ENCODE data around the gene KIF12.

KIF12 gene

DNA sequence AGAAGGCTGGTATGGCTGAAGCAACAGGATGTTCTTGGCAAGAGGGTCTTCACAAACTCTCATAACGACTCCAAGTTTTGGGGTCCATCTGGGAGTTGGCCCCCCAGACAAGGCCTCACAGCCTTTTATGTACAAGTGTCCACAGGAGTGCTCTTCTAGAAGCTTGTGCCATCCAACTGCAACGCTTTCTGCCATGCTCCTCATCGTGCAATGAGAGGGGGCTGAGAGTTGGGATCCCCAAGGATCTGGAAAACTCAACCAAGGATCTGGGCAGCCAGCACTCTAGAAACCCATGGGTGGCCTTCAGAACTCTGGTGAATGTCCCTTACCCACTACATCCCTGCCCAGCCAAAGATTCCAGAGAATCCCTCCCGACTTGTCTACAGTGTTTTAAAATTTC is 12.5 kb downstream of the KIF12 start:
- Histone ChIP-seq H3K36me3 (ENCODE audit: control insufficient read depth, insufficient read depth, low read length) (no peaks in the 10 kb centered on the region), H3K4ac (ENCODE audit: low read depth, low read length) (no peak overlapping the region), H3K4me1 (ENCODE audit: control insufficient read depth, low read depth, low read length) (no peaks in the 10 kb centered on the region), H2BK15ac (replicated peaks; ENCODE audit: low read depth) (no peak overlapping the region), H4K8ac (ENCODE audit: low read depth, low read length) (no peak overlapping the region), H2AK5ac (ENCODE audit: low read length) (no peak overlapping the region), H3K4me3 (ENCODE audit: low read length) (no peak overlapping the region), H3K23ac (ENCODE audit: low read length) (no peak overlapping the region), H3K27ac (ENCODE audit: low read depth, low read length) (no peak overlapping the region), H3K9ac (ENCODE audit: low read length) (no peak overlapping the region), H3K4me2 (ENCODE audit: low read length) (no peak overlapping the region), H3K56ac (ENCODE audit: low read length) (no peak overlapping the region), H3K27me3 (ENCODE audit: insufficient read depth, low read length, poor library complexity) (no peaks in the 10 kb centered on the region), H2BK5ac (ENCODE audit: low read length) (no peak overlapping the region), H3K79me2 (ENCODE audit: control insufficient read depth, insufficient read depth, low read length) (no peaks in the 10 kb centered on the region), H2BK120ac (ENCODE audit: low read depth, low read length) (no peak overlapping the region), H3K18ac (ENCODE audit: low read length) (no peak overlapping the region), H4K5ac (ENCODE audit: low read length) (no peak overlapping the region), H3K79me1 (ENCODE audit: low read length) (no peaks in the 10 kb centered on the region)
- no peak for DNase-seq
- no CpG with 5 or more reads among the region's 4 CpGs for WGBS (ENCODE audit: extremely low coverage, insufficient coverage, low lambda C conversion rate)

DNA sequence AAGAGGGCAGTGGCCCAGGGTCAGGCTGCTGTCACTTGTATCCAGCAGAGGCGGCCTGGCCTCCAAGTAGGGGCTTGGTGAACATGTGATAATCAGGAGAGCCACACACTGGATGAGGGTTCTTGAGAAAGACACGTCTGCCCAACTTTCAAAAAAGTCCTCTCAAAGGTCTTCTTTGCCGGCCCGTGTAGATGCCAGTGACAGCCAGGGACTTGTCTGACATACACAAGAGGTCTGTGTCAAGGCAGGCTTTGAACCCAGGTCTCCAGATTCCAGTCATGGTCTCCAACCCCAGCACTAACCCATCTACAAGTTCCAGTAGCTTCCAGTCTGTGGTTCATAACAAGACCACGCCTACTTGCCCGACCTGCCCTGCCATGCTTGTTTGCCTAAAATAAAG is 13.1 kb downstream of the KIF12 start:
- H3K27me3 ChIP-seq (ENCODE audit: insufficient read depth, low read length, poor library complexity): no peaks in the 10 kb centered on the region
- H3K4me1 ChIP-seq (ENCODE audit: control insufficient read depth, low read depth, low read length): no peaks in the 10 kb centered on the region
- H2AK5ac ChIP-seq (ENCODE audit: low read length): no peak overlapping the region
- H3K56ac ChIP-seq (ENCODE audit: low read length): no peak overlapping the region
- H3K23ac ChIP-seq (ENCODE audit: low read length): no peak overlapping the region
- DNase-seq: no peak
- no CpG with 5 or more reads among the region's 6 CpGs for WGBS (ENCODE audit: extremely low coverage, insufficient coverage, low lambda C conversion rate)
- H3K9ac ChIP-seq (ENCODE audit: low read length): no peak overlapping the region
- no peak overlapping the region for H4K8ac ChIP-seq (ENCODE audit: low read depth, low read length)
- no peak overlapping the region for H3K27ac ChIP-seq (ENCODE audit: low read depth, low read length)
- no peak overlapping the region for H3K4me2 ChIP-seq (ENCODE audit: low read length)
- H2BK120ac ChIP-seq (ENCODE audit: low read depth, low read length): no peak overlapping the region
- H3K4me3 ChIP-seq (ENCODE audit: low read length): no peak overlapping the region
- H2BK5ac ChIP-seq (ENCODE audit: low read length): no peak overlapping the region
- H4K5ac ChIP-seq (ENCODE audit: low read length): no peak overlapping the region
- no peak overlapping the region for H2BK15ac ChIP-seq (replicated peaks; ENCODE audit: low read depth)
- no peaks in the 10 kb centered on the region for H3K79me1 ChIP-seq (ENCODE audit: low read length)
- no peak overlapping the region for H3K18ac ChIP-seq (ENCODE audit: low read length)
- no peaks in the 10 kb centered on the region for H3K36me3 ChIP-seq (ENCODE audit: control insufficient read depth, insufficient read depth, low read length)
- no peak overlapping the region for H3K4ac ChIP-seq (ENCODE audit: low read depth, low read length)
- no peaks in the 10 kb centered on the region for H3K79me2 ChIP-seq (ENCODE audit: control insufficient read depth, insufficient read depth, low read length)

DNA sequence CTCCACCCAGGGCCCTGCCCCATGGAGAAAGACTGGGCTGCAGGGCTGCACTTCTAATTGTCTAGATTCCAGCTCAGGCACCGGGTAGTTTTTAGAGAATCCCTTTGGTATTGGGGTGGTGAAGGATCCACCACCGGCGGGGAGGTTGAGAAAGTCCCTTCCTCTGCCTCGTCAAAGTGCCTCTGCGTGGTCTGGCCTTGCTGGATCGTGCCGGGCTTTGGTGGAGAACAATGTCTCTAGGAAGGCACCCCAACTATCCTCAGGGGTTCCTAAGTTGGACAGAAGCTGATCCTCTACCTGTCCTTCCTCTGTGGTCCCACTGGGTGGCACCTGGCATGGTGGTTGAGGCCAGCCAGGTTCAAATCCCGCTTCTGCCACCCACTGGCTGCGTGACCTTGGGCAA is 13.7 kb downstream of the KIF12 start:
- Histone ChIP-seq H2BK120ac (ENCODE audit: low read depth, low read length) (no peak overlapping the region), H3K79me1 (ENCODE audit: low read length) (no peaks in the 10 kb centered on the region), H2BK15ac (replicated peaks; ENCODE audit: low read depth) (no peak overlapping the region), H3K79me2 (ENCODE audit: control insufficient read depth, insufficient read depth, low read length) (no peaks in the 10 kb centered on the region), H3K36me3 (ENCODE audit: control insufficient read depth, insufficient read depth, low read length) (no peaks in the 10 kb centered on the region), H3K27ac (ENCODE audit: low read depth, low read length) (no peak overlapping the region), H3K27me3 (ENCODE audit: insufficient read depth, low read length, poor library complexity) (no peaks in the 10 kb centered on the region), H3K4me2 (ENCODE audit: low read length) (no peak overlapping the region), H2BK5ac (ENCODE audit: low read length) (no peak overlapping the region), H3K56ac (ENCODE audit: low read length) (no peak overlapping the region), H3K18ac (ENCODE audit: low read length) (no peak overlapping the region), H4K5ac (ENCODE audit: low read length) (no peak overlapping the region), H3K4ac (ENCODE audit: low read depth, low read length) (no peak overlapping the region), H4K8ac (ENCODE audit: low read depth, low read length) (no peak overlapping the region), H3K23ac (ENCODE audit: low read length) (no peak overlapping the region), H2AK5ac (ENCODE audit: low read length) (no peak overlapping the region), H3K4me3 (ENCODE audit: low read length) (no peak overlapping the region), H3K9ac (ENCODE audit: low read length) (no peak overlapping the region), H3K4me1 (ENCODE audit: control insufficient read depth, low read depth, low read length) (no peaks in the 10 kb centered on the region)
- WGBS (ENCODE audit: extremely low coverage, insufficient coverage, low lambda C conversion rate): no CpG with 5 or more reads among the region's 9 CpGs
- no peak for DNase-seq

DNA sequence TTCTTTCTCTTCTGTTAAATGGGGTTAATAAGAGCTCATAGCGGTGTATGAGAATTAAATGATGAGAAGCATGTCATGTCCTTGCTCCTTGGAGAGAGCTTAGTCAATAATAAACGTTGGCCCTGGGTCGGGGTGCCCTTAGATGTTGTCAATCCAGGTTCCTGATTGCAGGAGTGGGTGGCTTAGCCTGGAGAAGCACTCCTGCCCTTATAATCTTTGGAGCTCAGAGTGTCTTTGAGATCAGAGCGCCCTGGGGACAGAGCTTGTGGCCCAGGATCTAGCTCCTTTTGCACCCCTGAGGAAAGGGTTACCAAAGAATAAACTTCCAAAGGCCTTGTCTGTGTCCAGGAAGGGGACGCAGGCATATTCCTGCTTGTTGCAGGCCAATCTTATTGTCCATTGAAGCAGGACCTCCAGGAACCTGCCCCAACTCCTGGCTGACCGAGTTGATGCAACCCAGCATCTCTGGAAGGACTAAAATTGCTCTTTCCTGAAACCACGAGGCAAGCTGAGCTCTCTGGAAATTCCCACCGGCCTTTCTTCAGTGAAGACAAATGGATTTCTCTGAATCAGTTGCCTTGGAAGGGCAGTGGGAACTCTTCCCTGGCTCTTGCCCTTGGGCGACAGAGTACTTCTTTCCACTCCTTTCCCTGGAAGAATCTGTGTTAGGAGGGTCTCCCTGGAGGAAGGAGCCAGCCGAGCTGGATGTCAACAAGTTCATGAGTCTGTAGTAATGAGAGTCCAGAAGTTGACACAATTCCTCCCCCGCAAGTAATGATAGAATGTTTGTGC is 14.6 kb downstream of the KIF12 start:
- WGBS (ENCODE audit: extremely low coverage, insufficient coverage, low lambda C conversion rate): no CpG with 5 or more reads among the region's 11 CpGs

DNA sequence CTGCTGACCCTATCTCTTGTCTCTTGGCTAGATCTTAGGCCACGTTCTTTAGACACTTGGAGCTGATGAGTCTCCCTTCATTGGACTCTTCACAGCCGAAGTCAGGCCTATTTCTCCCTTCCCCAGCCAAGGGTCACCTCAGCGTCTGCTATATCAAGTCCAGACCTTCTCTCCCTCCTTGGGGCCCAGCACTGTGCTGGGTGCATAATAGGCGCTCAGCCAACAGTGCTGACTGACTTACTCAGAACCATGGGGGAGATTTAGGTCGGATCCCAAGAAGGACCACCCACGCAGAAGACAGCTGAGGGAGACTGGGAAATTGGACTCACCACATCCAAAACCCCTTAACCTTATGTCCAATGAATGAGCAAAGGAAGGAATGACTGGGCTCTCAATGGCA is 15.4 kb downstream of the KIF12 start:
- Histone ChIP-seq H3K56ac (ENCODE audit: low read length) (no peak overlapping the region), H3K23ac (ENCODE audit: low read length) (no peak overlapping the region), H3K27ac (ENCODE audit: low read depth, low read length) (no peak overlapping the region), H2BK120ac (ENCODE audit: low read depth, low read length) (no peak overlapping the region), H3K4me3 (ENCODE audit: low read length) (no peak overlapping the region), H3K18ac (ENCODE audit: low read length) (no peak overlapping the region), H4K5ac (ENCODE audit: low read length) (no peak overlapping the region), H3K4me1 (ENCODE audit: control insufficient read depth, low read depth, low read length) (no peaks in the 10 kb centered on the region), H2AK5ac (ENCODE audit: low read length) (no peak overlapping the region), H3K4ac (ENCODE audit: low read depth, low read length) (no peak overlapping the region), H3K27me3 (ENCODE audit: insufficient read depth, low read length, poor library complexity) (no peaks in the 10 kb centered on the region), H4K8ac (ENCODE audit: low read depth, low read length) (no peak overlapping the region), H3K36me3 (ENCODE audit: control insufficient read depth, insufficient read depth, low read length) (no peaks in the 10 kb centered on the region), H3K79me1 (ENCODE audit: low read length) (no peaks in the 10 kb centered on the region), H2BK15ac (replicated peaks; ENCODE audit: low read depth) (no peak overlapping the region), H3K79me2 (ENCODE audit: control insufficient read depth, insufficient read depth, low read length) (no peaks in the 10 kb centered on the region), H2BK5ac (ENCODE audit: low read length) (no peak overlapping the region), H3K9ac (ENCODE audit: low read length) (no peak overlapping the region), H3K4me2 (ENCODE audit: low read length) (no peak overlapping the region)
- WGBS (ENCODE audit: extremely low coverage, insufficient coverage, low lambda C conversion rate): no CpG with 5 or more reads among the region's 6 CpGs
- no peak for DNase-seq

More for the DNA sequence above, 14.6 kb downstream of the KIF12 start:
- Histone ChIP-seq H3K18ac (ENCODE audit: low read length) (no peak overlapping the region), H3K4me3 (ENCODE audit: low read length) (no peak overlapping the region), H4K8ac (ENCODE audit: low read depth, low read length) (no peak overlapping the region), H3K56ac (ENCODE audit: low read length) (no peak overlapping the region), H2AK5ac (ENCODE audit: low read length) (no peak overlapping the region), H3K9ac (ENCODE audit: low read length) (no peak overlapping the region), H2BK15ac (replicated peaks; ENCODE audit: low read depth) (no peak overlapping the region), H3K27ac (ENCODE audit: low read depth, low read length) (no peak overlapping the region), H3K79me1 (ENCODE audit: low read length) (no peaks in the 10 kb centered on the region), H3K4ac (ENCODE audit: low read depth, low read length) (no peak overlapping the region), H3K4me2 (ENCODE audit: low read length) (no peak overlapping the region), H3K36me3 (ENCODE audit: control insufficient read depth, insufficient read depth, low read length) (no peaks in the 10 kb centered on the region), H3K27me3 (ENCODE audit: insufficient read depth, low read length, poor library complexity) (no peaks in the 10 kb centered on the region), H2BK120ac (ENCODE audit: low read depth, low read length) (no peak overlapping the region), H3K23ac (ENCODE audit: low read length) (no peak overlapping the region), H3K4me1 (ENCODE audit: control insufficient read depth, low read depth, low read length) (no peaks in the 10 kb centered on the region), H4K5ac (ENCODE audit: low read length) (no peak overlapping the region), H2BK5ac (ENCODE audit: low read length) (no peak overlapping the region), H3K79me2 (ENCODE audit: control insufficient read depth, insufficient read depth, low read length) (no peaks in the 10 kb centered on the region)
- DNase-seq: no peak

All from mesendoderm (in vitro differentiated cells).